NCI-H2227 treated with DMSO at 0.1 percent for 48 hours (cell line): ENCODE data around the gene HIVEP3.
A peak's percentile ranks its signal among the peaks of the same experiment; 100 is the strongest.

Experiments used
- DNase-seq: peaks from one replicate; lab custom pipeline; 2025; lab: John Stamatoyannopoulos, UW

Gene HIVEP3

GRCh38 chr1:41533016-41533730, 385.5 kb downstream of the HIVEP3 start:
- DNase-seq: no peak

DNA sequence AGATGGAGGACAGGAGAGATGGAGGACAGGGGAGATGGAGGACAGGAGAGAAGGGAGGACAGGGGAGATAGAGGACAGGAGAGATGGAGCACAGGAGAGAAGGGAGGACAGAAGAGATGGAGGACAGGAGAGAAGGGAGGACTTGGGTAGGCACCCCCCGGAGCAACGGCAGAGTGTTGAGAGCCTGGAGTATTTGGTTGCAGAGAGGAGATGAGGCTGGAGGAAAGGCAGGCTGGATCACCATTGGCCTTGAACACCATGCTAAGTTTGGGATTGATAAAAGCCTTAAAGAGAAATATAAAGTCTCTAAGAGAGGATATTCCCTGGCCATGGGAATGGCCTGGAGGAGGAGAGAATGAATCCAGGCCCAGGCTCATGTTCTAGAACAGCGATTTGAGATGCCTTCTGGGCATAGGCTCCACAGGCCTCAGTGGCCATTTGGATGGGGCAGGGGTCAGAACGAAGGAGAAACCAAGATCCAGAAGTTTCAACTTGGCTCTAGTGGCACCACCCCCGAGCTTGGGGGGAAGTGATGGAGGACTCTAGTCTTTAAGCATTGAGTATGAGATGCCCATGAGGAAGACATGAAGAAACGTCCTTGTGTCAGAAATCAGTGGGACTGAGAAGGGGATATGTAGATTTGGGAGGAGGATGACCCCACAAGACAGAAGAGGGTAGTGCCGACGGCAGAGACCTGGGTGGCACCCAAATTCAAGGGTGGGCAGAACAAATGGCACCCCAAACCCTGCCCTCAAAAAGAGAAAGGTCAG, 386.3 kb downstream of the HIVEP3 start:
- DNase-seq: no peak

DNA sequence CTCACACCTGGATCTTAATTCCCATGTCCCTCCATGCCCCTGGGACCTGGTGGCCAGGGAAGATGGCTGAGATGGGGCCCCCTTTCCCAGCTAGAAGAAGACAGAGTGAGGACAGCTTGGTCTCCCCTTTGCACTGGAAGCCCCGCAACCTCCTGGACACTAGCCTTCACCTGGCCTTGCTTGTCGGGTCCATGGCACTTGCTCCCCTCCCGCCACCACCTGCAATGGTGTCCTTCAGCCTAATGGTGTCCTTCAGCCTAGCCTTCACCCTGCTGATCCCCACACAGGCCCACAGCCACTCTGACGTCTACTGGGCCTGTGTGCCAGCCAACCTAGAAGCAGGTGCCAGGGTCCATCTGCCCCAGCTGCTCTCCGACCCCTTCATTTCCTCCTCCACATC, 388.3 kb downstream of the HIVEP3 start:
- no peak for DNase-seq

DNA sequence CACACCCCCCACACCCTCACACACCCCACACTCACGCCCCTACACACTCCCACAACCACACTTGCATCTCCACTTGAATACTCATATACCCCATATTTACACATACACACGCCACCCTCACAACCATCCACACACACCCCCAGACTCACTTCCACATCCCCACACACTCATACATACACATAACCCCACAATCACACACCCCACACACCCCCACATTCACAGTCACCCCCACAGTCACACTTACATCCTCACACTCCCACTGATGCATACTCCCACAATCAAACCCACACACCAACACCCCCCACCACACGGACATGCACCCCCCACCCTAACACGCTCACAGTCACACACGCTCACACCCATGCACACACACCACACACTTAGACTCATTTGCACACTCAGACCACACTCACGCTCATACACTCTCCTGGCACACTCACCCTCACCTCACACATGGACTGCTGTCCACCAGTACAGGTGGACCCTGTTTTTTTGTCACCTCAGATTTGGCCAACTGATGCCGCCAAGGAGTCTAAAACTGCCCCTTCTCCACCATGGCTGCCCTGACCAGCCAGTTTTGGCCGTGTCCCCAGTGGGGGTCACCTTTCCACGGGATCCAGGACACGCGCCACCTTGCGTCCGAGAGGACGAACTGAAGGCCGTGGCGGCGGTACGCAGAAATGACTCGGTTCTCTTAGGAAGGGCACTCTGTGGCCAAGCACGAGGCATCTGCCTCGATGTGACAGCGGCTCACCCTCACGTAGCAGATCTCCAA, 388.9 kb downstream of the HIVEP3 start:
- no peak for DNase-seq

GRCh38 chr1:41528726-41529605, 389.8 kb downstream of the HIVEP3 start:
- no peak for DNase-seq

DNA sequence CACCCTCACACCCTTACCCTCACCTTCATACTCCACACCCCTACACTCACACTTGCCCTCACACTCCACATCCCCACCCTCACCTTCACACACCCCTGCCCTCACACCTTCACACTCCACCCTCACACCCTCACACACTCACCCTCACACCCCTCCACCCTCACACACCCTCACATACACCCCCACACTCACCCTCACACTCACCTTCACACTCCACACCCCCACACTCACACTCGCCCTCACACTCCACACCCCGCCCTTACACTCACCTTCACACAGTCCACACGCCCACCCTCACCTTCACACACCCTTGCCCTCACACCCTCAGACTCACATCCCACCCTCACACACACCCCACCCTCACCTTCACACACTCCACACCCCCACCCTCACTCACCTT, 390.6 kb downstream of the HIVEP3 start:
- no peak for DNase-seq

DNA sequence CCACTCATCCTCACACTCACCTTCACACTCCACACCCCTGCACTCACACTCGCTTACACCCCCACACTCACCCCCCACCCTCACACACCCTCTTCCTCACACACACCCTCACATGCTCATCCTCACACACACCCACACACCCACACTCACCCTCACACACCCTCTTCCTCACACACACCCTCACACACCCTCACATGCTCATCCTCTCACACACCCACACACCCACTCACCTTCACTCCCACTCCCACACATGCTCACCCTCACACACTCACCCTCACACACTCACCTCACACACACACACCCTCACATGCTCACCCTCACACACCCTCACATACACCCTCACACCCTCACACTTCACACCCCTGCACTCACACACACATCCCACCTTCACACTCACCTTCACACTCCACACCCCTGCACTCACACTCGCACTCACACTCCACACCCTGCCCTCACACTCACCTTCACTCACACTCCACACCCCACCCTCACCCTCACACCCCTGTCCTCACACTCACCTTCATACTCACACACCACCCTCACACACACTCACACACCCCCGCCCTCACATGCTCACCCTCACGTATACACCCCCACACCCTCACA, 391.7 kb downstream of the HIVEP3 start:
- DNase-seq: no peak

DNA sequence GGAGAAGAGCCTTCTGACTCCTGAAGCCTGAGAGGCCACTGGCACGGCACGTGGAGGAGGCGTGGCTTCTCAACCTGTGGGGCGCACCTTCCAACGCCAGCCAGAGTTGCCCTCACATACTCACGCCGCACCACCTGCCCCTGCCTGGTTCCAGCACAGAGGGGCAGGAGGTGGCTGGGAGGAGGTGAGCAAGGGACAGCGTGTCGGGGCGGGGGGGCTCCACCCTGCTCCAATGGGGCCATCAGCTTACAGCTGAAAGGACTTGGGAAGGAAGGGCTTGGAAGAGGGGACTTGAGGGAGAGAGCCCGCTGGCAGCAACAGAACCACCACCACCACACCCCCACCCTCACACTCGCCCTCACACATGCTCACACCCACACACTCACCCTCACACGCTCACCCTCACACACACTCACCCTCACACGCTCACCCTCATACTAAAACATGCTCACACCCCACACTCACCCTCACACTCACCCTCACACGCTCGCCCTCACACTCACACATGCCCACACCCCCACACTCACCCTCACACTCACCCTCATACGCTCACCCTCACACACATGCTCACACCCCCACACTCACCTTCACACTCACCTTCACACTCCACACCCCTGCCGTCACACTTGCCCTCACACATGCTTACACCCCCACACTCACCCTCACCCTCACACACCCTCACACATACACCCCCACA, 392.7 kb downstream of the HIVEP3 start:
- no peak for DNase-seq

GRCh38 chr1:41524676-41525675, 393.7 kb downstream of the HIVEP3 start:
- DNase-seq: no peak

- no peak for DNase-seq
Observed at GRCh38 chr1:41523949-41524675, 394.6 kb downstream of the HIVEP3 start.

DNA sequence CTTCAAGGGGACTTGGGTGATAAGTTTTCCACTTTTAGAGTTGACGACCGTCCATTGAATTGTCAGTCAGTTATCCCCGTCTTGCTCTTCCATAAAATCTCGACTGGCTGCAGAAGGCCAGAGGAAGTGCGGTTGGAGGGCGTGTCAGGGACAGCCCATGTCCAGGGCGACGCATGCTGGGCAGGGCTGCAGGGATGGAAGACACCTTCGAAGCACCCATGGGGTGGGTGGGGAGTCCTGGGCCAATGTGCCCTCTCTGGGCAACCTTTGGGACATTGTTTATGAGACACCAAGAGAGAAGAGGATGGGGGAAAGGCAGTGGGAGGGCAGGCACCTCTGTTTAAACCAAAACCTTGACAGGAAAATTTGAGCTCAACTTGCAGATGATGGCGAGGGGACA, 395.7 kb downstream of the HIVEP3 start:
- no peak for DNase-seq

- DNase-seq: no peak
Observed at GRCh38 chr1:41521766-41522165, 397.0 kb downstream of the HIVEP3 start.

DNA sequence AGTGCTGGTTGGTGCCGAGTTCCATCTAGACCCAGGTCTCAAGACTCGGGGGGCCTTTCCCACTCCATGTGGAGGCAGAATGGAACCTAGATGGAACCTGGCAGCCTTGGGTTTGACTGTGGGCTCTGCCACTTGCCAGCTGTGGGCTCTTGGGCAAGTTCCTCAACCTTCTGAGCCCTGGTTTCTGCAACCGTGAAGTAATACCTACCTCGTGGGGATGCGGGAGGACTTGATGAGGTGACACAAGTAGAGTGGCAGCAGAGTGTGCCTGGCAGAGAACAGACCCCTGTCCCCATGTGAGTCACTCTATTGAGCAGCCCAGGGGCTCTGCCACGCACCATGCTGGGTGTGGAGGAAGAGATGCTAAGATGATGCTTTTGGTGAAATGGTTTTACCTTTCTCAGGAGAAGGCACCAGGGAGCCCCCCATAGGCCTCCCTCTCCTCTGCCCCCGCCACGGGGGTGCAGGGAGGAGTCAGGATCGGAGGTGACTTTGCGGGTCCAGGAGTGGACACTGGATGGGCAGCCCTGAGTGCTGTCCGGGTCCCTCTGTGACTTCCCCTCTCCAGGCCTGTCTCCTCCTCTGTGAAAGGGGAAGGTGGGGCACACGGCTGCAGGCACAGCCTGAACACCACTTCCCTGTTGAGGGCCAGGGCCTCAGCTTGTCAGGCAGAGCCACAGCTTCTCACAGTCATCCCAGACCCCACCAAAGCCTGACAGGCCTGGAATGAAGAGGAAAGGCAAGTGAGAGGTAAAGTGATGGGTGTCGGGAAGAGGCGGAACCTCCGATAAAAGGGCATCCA, 397.6 kb downstream of the HIVEP3 start:
- no peak for DNase-seq

DNA sequence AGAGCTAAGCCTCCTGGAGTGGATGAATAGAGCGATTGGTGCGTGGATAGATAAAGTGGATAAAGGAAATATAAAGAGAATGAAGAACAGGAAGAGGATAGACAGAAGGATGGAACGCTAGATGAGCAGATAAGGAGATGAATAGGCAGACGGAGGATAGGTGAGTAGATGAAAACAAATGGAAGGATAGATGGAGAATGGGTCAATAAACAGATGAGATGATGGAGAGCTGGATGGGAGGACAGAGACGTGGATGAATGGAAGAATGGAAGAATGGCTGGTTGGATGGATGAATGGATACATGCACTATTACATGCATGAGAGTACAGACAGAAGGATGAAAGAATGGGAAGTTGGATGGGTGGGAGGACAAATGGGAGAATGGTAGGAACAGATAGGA, 399.1 kb downstream of the HIVEP3 start:
- no peak for DNase-seq

GRCh38 chr1:41518471-41518870, 400.3 kb downstream of the HIVEP3 start:
- DNase-seq: no peak

DNA sequence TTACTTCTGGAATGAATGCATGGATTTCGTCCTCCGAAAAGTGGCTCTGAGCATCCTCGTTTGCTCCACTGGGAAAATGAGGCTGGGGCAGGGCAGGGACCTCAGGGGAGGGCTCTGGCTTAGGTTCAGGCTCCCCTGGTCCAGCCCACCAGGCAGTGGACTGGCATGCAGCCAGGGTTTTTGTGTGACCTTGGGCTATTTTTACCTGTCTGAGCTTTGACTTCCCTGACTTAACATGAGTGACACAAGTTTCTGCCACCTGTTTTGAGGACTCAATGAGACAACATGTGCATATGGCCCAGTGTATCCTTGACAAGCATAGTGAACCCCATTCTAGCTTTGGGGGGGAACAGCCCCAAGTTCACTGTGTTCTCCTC, 401.7 kb downstream of the HIVEP3 start:
- DNase-seq: no peak

DNA sequence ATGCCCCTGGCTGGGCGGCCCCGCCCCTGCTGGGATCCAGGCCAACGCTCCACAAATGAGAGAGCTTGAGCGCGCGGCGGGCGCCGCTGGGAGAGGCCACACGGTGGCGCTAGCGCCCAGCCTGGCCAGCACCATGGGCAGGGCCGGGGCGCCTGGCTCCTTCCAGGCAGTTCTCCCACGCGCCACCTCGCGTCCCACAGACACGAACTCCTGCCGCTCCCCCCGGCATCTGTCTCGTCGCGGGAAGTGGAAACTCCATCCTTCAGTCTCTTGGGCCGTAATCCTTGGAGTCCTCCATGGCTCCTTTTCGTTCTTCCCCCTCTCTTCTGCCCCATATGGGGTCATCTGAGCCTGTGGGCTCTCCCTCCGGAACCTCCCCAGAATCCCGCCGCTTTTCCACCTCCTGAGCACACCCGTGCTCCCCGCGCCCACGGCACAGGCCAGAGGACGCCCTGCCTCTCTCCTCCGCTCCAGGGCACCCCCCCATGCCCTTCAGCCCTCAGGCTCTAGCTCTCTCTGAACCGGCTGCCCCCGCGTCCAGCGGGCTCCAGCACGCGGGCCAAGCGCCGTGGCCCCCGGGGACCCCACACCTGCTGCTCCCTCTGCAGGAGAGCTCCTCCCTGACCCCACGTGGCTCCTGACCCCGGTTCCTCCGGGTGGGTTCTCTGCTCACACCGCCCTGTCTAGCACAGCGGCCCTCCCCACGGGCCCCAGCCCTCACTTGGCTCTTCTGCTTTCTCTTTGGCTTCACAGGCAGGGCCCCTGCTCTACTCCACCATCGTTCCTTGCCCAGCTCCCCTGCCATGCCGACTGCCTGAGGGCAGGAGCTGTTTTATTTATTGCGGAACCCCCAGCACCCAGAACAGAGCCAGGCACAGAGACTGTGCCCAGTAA, 402.3 kb downstream of the HIVEP3 start:
- peak; percentile 85 for DNase-seq
